ENCODE measurements around the gene SERP1. TPM values are rescaled to one million over a fixed set of nuclear protein-coding genes. Genes with fewer than 3 reads are reported as not detected.

The SERP1 gene
- polyA plus RNA-seq, 1 of the 3 experiments (the other 2 are of a cell fraction), result 77.4 TPM

DNA sequence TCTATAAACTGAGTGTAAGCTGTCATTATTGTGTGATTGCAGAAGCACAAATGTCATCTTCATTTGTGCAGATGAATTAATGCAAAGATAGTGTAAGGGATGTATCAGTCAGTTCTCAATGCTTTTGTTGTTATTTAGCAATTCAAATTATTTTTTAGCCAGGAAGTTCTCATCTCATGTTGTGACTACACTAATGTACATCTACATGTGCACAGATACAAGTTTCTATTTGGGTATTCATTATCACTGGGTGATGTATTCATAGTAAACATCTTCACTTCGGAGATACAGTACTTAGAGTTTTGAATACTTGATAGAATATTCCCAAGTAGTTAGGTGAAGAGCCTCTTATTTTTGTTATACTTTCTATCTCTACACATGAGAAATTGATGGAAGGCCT, 11.4 kb upstream of the SERP1 start:
- ChIA-PET POLR2A (no interaction called here), CTCF (interaction anchor here (1.5 kb wide), 1 partner anchor 10 kb away, joined by 4 read pairs; no protein-coding TSS in a partner anchor)
- H3K79me2 ChIP-seq (ENCODE audit: insufficient read depth), result peaks cover 80% of the 10 kb centered on the region
- no peak overlapping the region for H3K4me2 ChIP-seq
- no peak overlapping the region for H3K27ac ChIP-seq (ENCODE audit: low read depth in 2 of 2, low read length in 1 of 2)
- no peaks in the 10 kb centered on the region; a peak in 1 of 4 replicates for H3K4me1 ChIP-seq (ENCODE audit: control insufficient read depth in 1 of 2, insufficient read depth in 2 of 2, low read depth in 1 of 2, low read length in 1 of 2)
- no peaks in the 10 kb centered on the region for H3K9me2 ChIP-seq
- no peaks in the 10 kb centered on the region for H3K27me3 ChIP-seq (ENCODE audit: insufficient read depth)
- no peak for DNase-seq
- H3K9ac ChIP-seq, result no peak overlapping the region
- peaks cover 36 to 74% of the 10 kb centered on the region in 2 experiments for H3K36me3 ChIP-seq (replicated peaks in 1 of 2; ENCODE audit: control insufficient read depth in 1 of 2, insufficient read depth in 2 of 2, low read length in 1 of 2)
- no peak overlapping the region for H3K4me3 ChIP-seq (ENCODE audit: low read depth in 2 of 2, low read length in 1 of 2)
- H3F3A ChIP-seq (replicated peaks; ENCODE audit: insufficient read depth), result peaks cover 9% of the 10 kb centered on the region
- WGBS (ENCODE audit: low lambda C conversion rate), result 86% methylated on average over 1 of the region's 1 CpG
- no peak overlapping the region for H2AFZ ChIP-seq (ENCODE audit: low read depth)
- no peaks in the 10 kb centered on the region for H3K9me3 ChIP-seq
- no peaks in the 10 kb centered on the region for H4K20me1 ChIP-seq (ENCODE audit: insufficient read depth)
- TF ChIP-seq FOXM1 (IDR thresholded peaks at IDR 0.05; ENCODE audit: low read depth) (no peak), RAD21 (IDR thresholded peaks at IDR 0.05; ENCODE audit: low read length) (no peak), ELF1 (IDR thresholded peaks at IDR 0.05) (no peak), POLR2AphosphoS5 (IDR thresholded peaks at IDR 0.05; ENCODE audit: low read depth, low read length) (no peak)
- TF ChIP-seq, protein P1, sequence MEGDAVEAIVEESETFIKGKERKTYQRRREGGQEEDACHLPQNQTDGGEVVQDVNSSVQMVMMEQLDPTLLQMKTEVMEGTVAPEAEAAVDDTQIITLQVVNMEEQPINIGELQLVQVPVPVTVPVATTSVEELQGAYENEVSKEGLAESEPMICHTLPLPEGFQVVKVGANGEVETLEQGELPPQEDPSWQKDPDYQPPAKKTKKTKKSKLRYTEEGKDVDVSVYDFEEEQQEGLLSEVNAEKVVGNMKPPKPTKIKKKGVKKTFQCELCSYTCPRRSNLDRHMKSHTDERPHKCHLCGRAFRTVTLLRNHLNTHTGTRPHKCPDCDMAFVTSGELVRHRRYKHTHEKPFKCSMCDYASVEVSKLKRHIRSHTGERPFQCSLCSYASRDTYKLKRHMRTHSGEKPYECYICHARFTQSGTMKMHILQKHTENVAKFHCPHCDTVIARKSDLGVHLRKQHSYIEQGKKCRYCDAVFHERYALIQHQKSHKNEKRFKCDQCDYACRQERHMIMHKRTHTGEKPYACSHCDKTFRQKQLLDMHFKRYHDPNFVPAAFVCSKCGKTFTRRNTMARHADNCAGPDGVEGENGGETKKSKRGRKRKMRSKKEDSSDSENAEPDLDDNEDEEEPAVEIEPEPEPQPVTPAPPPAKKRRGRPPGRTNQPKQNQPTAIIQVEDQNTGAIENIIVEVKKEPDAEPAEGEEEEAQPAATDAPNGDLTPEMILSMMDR (IDR thresholded peaks at IDR 0.05), result no peak

DNA sequence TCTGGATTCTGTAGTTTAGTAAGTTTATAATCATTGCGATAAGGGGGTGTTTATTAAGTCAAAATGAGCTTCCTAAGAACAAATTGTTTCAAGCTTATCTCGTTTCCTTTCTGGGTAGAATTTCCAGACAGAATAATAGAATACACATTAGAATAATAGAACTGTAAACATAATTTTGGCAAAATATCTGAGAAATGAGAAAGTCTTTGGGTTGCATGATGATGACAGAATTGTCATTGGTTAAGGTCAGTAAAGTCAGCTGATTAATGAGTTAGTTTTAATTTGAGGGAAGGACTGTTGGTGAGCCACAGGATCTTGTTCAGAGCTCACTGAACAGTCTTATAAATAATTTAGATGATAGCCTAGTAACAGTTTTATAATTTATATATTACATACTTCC, 10.5 kb upstream of the SERP1 start:
- Histone ChIP-seq H4K20me1 (ENCODE audit: insufficient read depth) (no peaks in the 10 kb centered on the region), H3K4me3 (ENCODE audit: low read depth in 2 of 2, low read length in 1 of 2) (no peak overlapping the region), H3K9me2 (no peaks in the 10 kb centered on the region), H3F3A (replicated peaks; ENCODE audit: insufficient read depth) (peaks cover 7% of the 10 kb centered on the region), H3K4me2 (no peak overlapping the region), H3K9ac (no peak overlapping the region), H3K27me3 (ENCODE audit: insufficient read depth) (no peaks in the 10 kb centered on the region), H3K9me3 (no peaks in the 10 kb centered on the region), H3K79me2 (ENCODE audit: insufficient read depth) (peaks cover 87% of the 10 kb centered on the region), H3K4me1 (ENCODE audit: control insufficient read depth in 1 of 2, insufficient read depth in 2 of 2, low read depth in 1 of 2, low read length in 1 of 2) (no peaks in the 10 kb centered on the region; a peak in 1 of 4 replicates), H3K27ac (ENCODE audit: low read depth in 2 of 2, low read length in 1 of 2) (no peak overlapping the region), H3K36me3 (replicated peaks in 1 of 2; ENCODE audit: control insufficient read depth in 1 of 2, insufficient read depth in 2 of 2, low read length in 1 of 2) (peaks cover 42 to 77% of the 10 kb centered on the region in 2 experiments), H2AFZ (ENCODE audit: low read depth) (no peak overlapping the region)
- DNase-seq, result no peak
- 89% methylated on average over 2 of the region's 2 CpGs for WGBS (ENCODE audit: low lambda C conversion rate)
- ChIA-PET POLR2A (no interaction called here), CTCF (interaction anchor here (0.8 to 1.5 kb wide), 3 partner anchors 11 to 164 kb away, joined by 3 to 5 read pairs (median 4); no protein-coding TSS in a partner anchor)
- TF ChIP-seq RXRA (IDR thresholded peaks at IDR 0.05; ENCODE audit: borderline replicate concordance, low read depth) (no peak), FOSL2 (IDR thresholded peaks at IDR 0.05; ENCODE audit: borderline replicate concordance, low read depth) (no peak), TEAD4 (IDR thresholded peaks at IDR 0.05; ENCODE audit: borderline replicate concordance, insufficient read depth) (no peak), RFX5 (IDR thresholded peaks at IDR 0.05; ENCODE audit: low read length) (no peak), SMC3 (IDR thresholded peaks at IDR 0.05; ENCODE audit: low read depth, low read length) (no peak)

- no peak for DNase-seq
- Histone ChIP-seq H3F3A (replicated peaks; ENCODE audit: insufficient read depth) (peaks cover 7% of the 10 kb centered on the region), H3K79me2 (ENCODE audit: insufficient read depth) (peaks cover 87% of the 10 kb centered on the region), H3K27ac (ENCODE audit: low read depth in 2 of 2, low read length in 1 of 2) (no peak overlapping the region), H3K4me1 (ENCODE audit: control insufficient read depth in 1 of 2, insufficient read depth in 2 of 2, low read depth in 1 of 2, low read length in 1 of 2) (no peaks in the 10 kb centered on the region; a peak in 1 of 4 replicates), H3K9me2 (no peaks in the 10 kb centered on the region), H4K20me1 (ENCODE audit: insufficient read depth) (no peaks in the 10 kb centered on the region), H3K9me3 (no peaks in the 10 kb centered on the region), H3K36me3 (replicated peaks in 1 of 2; ENCODE audit: control insufficient read depth in 1 of 2, insufficient read depth in 2 of 2, low read length in 1 of 2) (peaks cover 42 to 74% of the 10 kb centered on the region in 2 experiments), H3K4me3 (ENCODE audit: low read depth in 2 of 2, low read length in 1 of 2) (no peak overlapping the region), H3K27me3 (ENCODE audit: insufficient read depth) (no peaks in the 10 kb centered on the region), H2AFZ (ENCODE audit: low read depth) (no peak overlapping the region), H3K9ac (no peak overlapping the region), H3K4me2 (no peak overlapping the region)
- 94% methylated on average over 4 of the region's 4 CpGs for WGBS (ENCODE audit: low lambda C conversion rate)
- TF ChIP-seq SIN3A (IDR thresholded peaks at IDR 0.05; ENCODE audit: borderline replicate concordance, low read depth, low read length), result no peak
- TF ChIP-seq, protein P2, sequence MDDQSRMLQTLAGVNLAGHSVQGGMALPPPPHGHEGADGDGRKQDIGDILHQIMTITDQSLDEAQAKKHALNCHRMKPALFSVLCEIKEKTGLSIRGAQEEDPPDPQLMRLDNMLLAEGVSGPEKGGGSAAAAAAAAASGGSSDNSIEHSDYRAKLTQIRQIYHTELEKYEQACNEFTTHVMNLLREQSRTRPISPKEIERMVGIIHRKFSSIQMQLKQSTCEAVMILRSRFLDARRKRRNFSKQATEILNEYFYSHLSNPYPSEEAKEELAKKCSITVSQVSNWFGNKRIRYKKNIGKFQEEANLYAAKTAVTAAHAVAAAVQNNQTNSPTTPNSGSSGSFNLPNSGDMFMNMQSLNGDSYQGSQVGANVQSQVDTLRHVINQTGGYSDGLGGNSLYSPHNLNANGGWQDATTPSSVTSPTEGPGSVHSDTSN (IDR thresholded peaks at IDR 0.05), result no peak
- POLR2A ChIA-PET, result no interaction called here
- CTCF ChIA-PET, result interaction anchor here (0.8 to 1.5 kb wide), 3 partner anchors 12 to 165 kb away, joined by 3 to 5 read pairs (median 4); no protein-coding TSS in a partner anchor
Measured at GRCh38 chr3:150555859-150556436, 9.7 kb upstream of the SERP1 start.
